Activated CD8-positive, alpha-beta T cell treated with anti-CD3 and anti-CD28 coated beads, Interleukin-2, amount 10 ng/mL, durations not matched to agents 7 days and 5 days (primary cell): Measurements from ENCODE around the gene MT1HL1. TPM values are rescaled to one million over a fixed set of nuclear protein-coding genes. Genes with fewer than 3 reads are reported as not detected.
"Not testable (repeated sequence)": the region's sequence is repeated elsewhere in the genome, so short reads cannot be mapped to it uniquely, and the experiment has no call there.

ENCODE experiments used
- ATAC-seq: fragments of 150-1000 bp; cut with Tn5 transposase; one replicate; pipeline ENCODE4 v1.10.0; 2021; ENCODE audit warnings: moderate library complexity
- CTCF ChIA-PET: fragments of 350-600 bp; sonication (Branson Sonifier 250); formaldehyde crosslinking; loops from one replicate; lab custom pipeline; 2021; ENCODE audit warnings: antibody characterized with exemption; lab: Charles Lee
- POLR2A ChIA-PET: fragments of 350-600 bp; sonication (Branson Sonifier 250); formaldehyde crosslinking; loops from one replicate; lab custom pipeline; 2021; ENCODE audit warnings: antibody characterized with exemption; lab: Charles Lee
- DNase-seq: peaks from one replicate; pipeline ENCODE4 v3.0.0-alpha.2; 2020
- H3K27ac Mint-ChIP-seq: one replicate; pipeline ENCODE4 v1.8.0; 2021; ENCODE audit warnings: mild to moderate bottlenecking, mixed read lengths
- H3K27me3 Mint-ChIP-seq: one replicate; pipeline ENCODE4 v1.8.0; 2021; ENCODE audit warnings: low read depth, mixed read lengths
- H3K36me3 Mint-ChIP-seq: one replicate; pipeline ENCODE4 v1.8.0; 2021; ENCODE audit warnings: low read depth, mixed read lengths
- H3K4me1 Mint-ChIP-seq: one replicate; pipeline ENCODE4 v1.8.0; 2021; ENCODE audit warnings: low read depth, mixed read lengths
- H3K4me3 Mint-ChIP-seq: one replicate; pipeline ENCODE4 v1.8.0; 2021; ENCODE audit warnings: mild to moderate bottlenecking, mixed read lengths
- H3K9me3 Mint-ChIP-seq: one replicate; pipeline ENCODE4 v1.8.0; 2022; ENCODE audit warnings: mixed read lengths; ENCODE audit not compliant: insufficient read depth
- total RNA-seq, 2 experiments: library from RNA; stranded (reverse); gene quantifications; one replicate each; pipeline ENCODE4 v1.2.3, GENCODE V29; 2021

Gene MT1HL1
- total RNA-seq, 2 experiments from 2014 or later = not detected

- Mint-ChIP-seq H3K9me3 (no peaks in the 10 kb centered on the region), H3K27ac (no peak overlapping the region), H3K27me3 (peaks cover 2% of the 10 kb centered on the region), H3K4me3 (no peak overlapping the region), H3K4me1 (no peaks in the 10 kb centered on the region), H3K36me3 (no peaks in the 10 kb centered on the region)
- CTCF ChIA-PET = no interaction called here
- no peak for DNase-seq
- POLR2A ChIA-PET = no interaction called here
- ATAC-seq = no peak
These were observed 11.8 kb downstream of the MT1HL1 start for GRCh38 chr1:236992449-236992848.

- Mint-ChIP-seq H3K27me3 (peaks cover 2% of the 10 kb centered on the region), H3K4me3 (no peak overlapping the region), H3K9me3 (no peaks in the 10 kb centered on the region), H3K4me1 (no peaks in the 10 kb centered on the region), H3K27ac (no peak overlapping the region), H3K36me3 (no peaks in the 10 kb centered on the region)
- ChIA-PET CTCF (no interaction called here), POLR2A (no interaction called here)
- DNase-seq = no peak
- no peak for ATAC-seq
These were observed 14.2 kb downstream of the MT1HL1 start for GRCh38 chr1:236990052-236990445.

GRCh38 chr1:236989290-236990051, 14.8 kb downstream of the MT1HL1 start:
- H3K27ac Mint-ChIP-seq = no peak overlapping the region
- CTCF ChIA-PET = no interaction called here
- no peaks in the 10 kb centered on the region for H3K36me3 Mint-ChIP-seq
- DNase-seq (no peak), ATAC-seq (no peak)
- H3K9me3 Mint-ChIP-seq = no peaks in the 10 kb centered on the region
- H3K27me3 Mint-ChIP-seq = peaks cover 2% of the 10 kb centered on the region
- H3K4me3 Mint-ChIP-seq = no peak overlapping the region
- H3K4me1 Mint-ChIP-seq = no peaks in the 10 kb centered on the region
- POLR2A ChIA-PET = no interaction called here

GRCh38 chr1:236983818-236984217, 20.4 kb downstream of the MT1HL1 start:
- Mint-ChIP-seq H3K4me1 (no peaks in the 10 kb centered on the region), H3K4me3 (no peak overlapping the region), H3K9me3 (no peaks in the 10 kb centered on the region), H3K27ac (no peak overlapping the region), H3K36me3 (no peaks in the 10 kb centered on the region), H3K27me3 (peaks cover 2% of the 10 kb centered on the region)
- DNase-seq (no peak), ATAC-seq (no peak)
- POLR2A ChIA-PET = no interaction called here
- CTCF ChIA-PET = no interaction called here

- H3K36me3 Mint-ChIP-seq = no peaks in the 10 kb centered on the region
- no peak for DNase-seq
- H3K27me3 Mint-ChIP-seq = no peaks in the 10 kb centered on the region
- H3K4me1 Mint-ChIP-seq = no peaks in the 10 kb centered on the region
- no peak for ATAC-seq
- no peak overlapping the region for H3K27ac Mint-ChIP-seq
- H3K9me3 Mint-ChIP-seq = no peaks in the 10 kb centered on the region
- ChIA-PET CTCF (no interaction called here), POLR2A (no interaction called here)
- H3K4me3 Mint-ChIP-seq = no peak overlapping the region
These were observed 21.9 kb downstream of the MT1HL1 start for GRCh38 chr1:236982380-236982779.

GRCh38 chr1:236981431-236981830, 22.8 kb downstream of the MT1HL1 start:
- ATAC-seq, H3K4me1 Mint-ChIP-seq, H3K9me3 Mint-ChIP-seq, H3K27me3 Mint-ChIP-seq, CTCF ChIA-PET, POLR2A ChIA-PET, H3K27ac Mint-ChIP-seq, DNase-seq, H3K4me3 Mint-ChIP-seq, H3K36me3 Mint-ChIP-seq: not testable (repeated sequence)

GRCh38 chr1:236980673-236981072, 23.6 kb downstream of the MT1HL1 start:
- DNase-seq (no peak), ATAC-seq (no peak)
- H3K27ac Mint-ChIP-seq = no peak overlapping the region
- H3K9me3 Mint-ChIP-seq = no peaks in the 10 kb centered on the region
- H3K4me1 Mint-ChIP-seq = no peaks in the 10 kb centered on the region
- ChIA-PET POLR2A (no interaction called here), CTCF (no interaction called here)
- H3K27me3 Mint-ChIP-seq = no peaks in the 10 kb centered on the region
- H3K4me3 Mint-ChIP-seq = no peak overlapping the region
- no peaks in the 10 kb centered on the region for H3K36me3 Mint-ChIP-seq

- Mint-ChIP-seq H3K9me3 (no peaks in the 10 kb centered on the region), H3K27ac (no peak overlapping the region), H3K36me3 (no peaks in the 10 kb centered on the region), H3K4me1 (no peaks in the 10 kb centered on the region), H3K4me3 (no peak overlapping the region), H3K27me3 (no peaks in the 10 kb centered on the region)
- POLR2A ChIA-PET = no interaction called here
- DNase-seq (no peak), ATAC-seq (no peak)
- CTCF ChIA-PET = no interaction called here
These were observed 24.9 kb downstream of the MT1HL1 start for GRCh38 chr1:236979149-236979900.

GRCh38 chr1:236978740-236979139, 25.5 kb downstream of the MT1HL1 start:
- CTCF ChIA-PET = no interaction called here
- H3K4me3 Mint-ChIP-seq = no peak overlapping the region
- ATAC-seq = no peak
- H3K36me3 Mint-ChIP-seq = no peaks in the 10 kb centered on the region
- POLR2A ChIA-PET = no interaction called here
- H3K4me1 Mint-ChIP-seq = no peaks in the 10 kb centered on the region
- H3K27me3 Mint-ChIP-seq = no peaks in the 10 kb centered on the region
- H3K27ac Mint-ChIP-seq = no peak overlapping the region
- no peak for DNase-seq
- H3K9me3 Mint-ChIP-seq = no peaks in the 10 kb centered on the region

GRCh38 chr1:236975461-236975860, 28.8 kb downstream of the MT1HL1 start:
- H3K4me3 Mint-ChIP-seq = no peak overlapping the region
- no peak for ATAC-seq
- CTCF ChIA-PET = interaction anchor here (1.2 kb wide), 1 partner anchor 11 kb away, joined by 3 read pairs; no protein-coding TSS in a partner anchor
- H3K27me3 Mint-ChIP-seq = no peaks in the 10 kb centered on the region
- POLR2A ChIA-PET = no interaction called here
- H3K27ac Mint-ChIP-seq = no peak overlapping the region
- no peak for DNase-seq
- H3K36me3 Mint-ChIP-seq = no peaks in the 10 kb centered on the region
- no peaks in the 10 kb centered on the region for H3K9me3 Mint-ChIP-seq
- H3K4me1 Mint-ChIP-seq = no peaks in the 10 kb centered on the region

- H3K9me3 Mint-ChIP-seq, CTCF ChIA-PET, H3K27me3 Mint-ChIP-seq, H3K36me3 Mint-ChIP-seq, ATAC-seq, H3K27ac Mint-ChIP-seq, DNase-seq, H3K4me3 Mint-ChIP-seq, H3K4me1 Mint-ChIP-seq, POLR2A ChIA-PET: not testable (repeated sequence)
These were observed 30.2 kb downstream of the MT1HL1 start for GRCh38 chr1:236974025-236974424.

GRCh38 chr1:236966636-236967035, 37.6 kb downstream of the MT1HL1 start:
- POLR2A ChIA-PET = no interaction called here
- no peak overlapping the region for H3K27ac Mint-ChIP-seq
- no peaks in the 10 kb centered on the region for H3K9me3 Mint-ChIP-seq

More at GRCh38 chr1:236966636-236967035, 37.6 kb downstream of the MT1HL1 start:
- DNase-seq (no peak), ATAC-seq (no peak)
- H3K27me3 Mint-ChIP-seq = no peaks in the 10 kb centered on the region
- no peak overlapping the region for H3K4me3 Mint-ChIP-seq
- no peaks in the 10 kb centered on the region for H3K4me1 Mint-ChIP-seq
- CTCF ChIA-PET = no interaction called here
- no peaks in the 10 kb centered on the region for H3K36me3 Mint-ChIP-seq
